OCI-LY1 (cell line): ENCODE results near the gene EEPD1.
A peak's percentile ranks its signal among the peaks of the same experiment; 100 is the strongest.

Source experiments
- H2AFZ ChIP-seq: fragments of 200-600 bp; sonication (generic), shearing (Covaris generic); 2 replicates; pipeline ENCODE4 v1.6.0; 2014; ENCODE audit warnings: antibody characterized with exemption, mild to moderate bottlenecking, low read length
- H3F3A ChIP-seq: fragments of 200-600 bp; sonication (generic), shearing (Covaris generic); 2 replicates; pipeline ENCODE4 v1.6.0; 2014; ENCODE audit warnings: mild to moderate bottlenecking, antibody characterized with exemption, low read length, moderate library complexity; ENCODE audit not compliant: insufficient read depth
- H3K27ac ChIP-seq: fragments of 200-600 bp; sonication (generic); 2 replicates; pipeline ENCODE4 v1.5.1; 2014; ENCODE audit warnings: low read length, mixed run types, mild to moderate bottlenecking, low read depth; ENCODE audit not compliant: poor library complexity, severe bottlenecking
- H3K27me3 ChIP-seq: fragments of 200-600 bp; sonication (generic); 2 replicates; pipeline ENCODE4 v1.6.0; 2014; ENCODE audit warnings: antibody characterized with exemption, mild to moderate bottlenecking, low read length, moderate library complexity; ENCODE audit not compliant: insufficient read depth
- H3K36me3 ChIP-seq: fragments of 200-600 bp; sonication (generic); 2 replicates; pipeline ENCODE4 v1.6.1; 2014; ENCODE audit warnings: mild to moderate bottlenecking, antibody characterized with exemption, low read length, moderate library complexity, mixed read lengths; ENCODE audit not compliant: insufficient read depth
- H3K4me1 ChIP-seq: fragments of 200-600 bp; sonication (generic); 2 replicates; pipeline ENCODE4 v1.5.1; 2014; ENCODE audit warnings: mild to moderate bottlenecking, low read length, moderate library complexity; ENCODE audit not compliant: insufficient read depth, severe bottlenecking
- H3K4me2 ChIP-seq: fragments of 200-600 bp; sonication (generic), shearing (Covaris generic); 2 replicates; pipeline ENCODE4 v1.6.1; 2014; ENCODE audit warnings: low read length
- H3K4me3 ChIP-seq: fragments of 200-600 bp; sonication (generic); 2 replicates; pipeline ENCODE4 v1.5.1; 2014; ENCODE audit warnings: low read length, low read depth, mild to moderate bottlenecking, mixed read lengths; ENCODE audit not compliant: poor library complexity, severe bottlenecking
- H3K79me2 ChIP-seq: fragments of 200-600 bp; shearing (Covaris generic); 2 replicates; pipeline ENCODE4 v1.6.1; 2016; ENCODE audit warnings: mixed run types, low read length, mixed read lengths; ENCODE audit not compliant: insufficient read depth
- H3K9ac ChIP-seq: fragments of 200-600 bp; sonication (generic), shearing (Covaris generic); 2 replicates; pipeline ENCODE4 v1.6.1; 2014; ENCODE audit warnings: mild to moderate bottlenecking, low read length, mixed read lengths
- H3K9me2 ChIP-seq: fragments of 200-600 bp; sonication (generic), shearing (Covaris generic); 2 replicates; pipeline ENCODE4 v1.6.1; 2014; ENCODE audit warnings: low read depth, mild to moderate bottlenecking, low read length, mixed read lengths
- H3K9me3 ChIP-seq: fragments of 200-600 bp; shearing (Covaris generic); 2 replicates; pipeline ENCODE4 v1.6.1; 2014; ENCODE audit warnings: low read length, mixed read lengths
- H4K20me1 ChIP-seq: fragments of 200-600 bp; sonication (generic), shearing (Covaris generic); 2 replicates; pipeline ENCODE4 v1.6.0; 2016; ENCODE audit warnings: mild to moderate bottlenecking, low read length; ENCODE audit not compliant: insufficient read depth
- EZH2 ChIP-seq: fragments of 200-600 bp; sonication (generic), shearing (Covaris generic); IDR thresholded peaks from 2 replicates; pipeline ENCODE4 v1.8.0; 2017; ENCODE audit warnings: borderline replicate concordance, mixed run types, mild to moderate bottlenecking, antibody characterized with exemption, low read length, moderate library complexity, mixed read lengths
- TF ChIP-seq, protein P1 (sequence below): fragments of 200-600 bp; sonication (generic), shearing (Covaris generic); IDR thresholded peaks from 2 replicates; pipeline ENCODE4 v1.5.1; 2017; ENCODE audit warnings: mild to moderate bottlenecking, antibody characterized with exemption, low read length, moderate library complexity, mixed read lengths

The EEPD1 gene

DNA sequence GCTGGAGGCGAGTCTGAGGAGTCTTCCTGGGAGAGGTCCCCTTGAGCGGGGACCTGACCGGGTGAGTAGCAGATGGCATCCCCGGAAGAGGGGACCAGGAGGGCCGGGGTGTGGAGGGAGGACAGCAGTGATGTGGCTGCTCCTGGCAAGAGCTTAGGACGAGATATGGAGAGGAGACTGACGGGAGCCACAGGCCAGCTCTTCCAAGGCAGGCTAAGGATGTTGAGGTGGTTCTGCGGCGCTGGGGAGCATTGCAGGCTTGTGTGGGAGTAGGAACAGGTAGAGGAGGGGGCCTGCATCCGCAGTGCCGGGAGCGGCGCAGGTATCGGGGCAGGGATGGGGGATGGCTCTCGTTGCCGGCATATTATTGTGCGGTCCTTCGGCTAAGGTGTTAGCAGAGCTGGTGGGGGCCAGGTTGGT lies 159.9 kb downstream of the EEPD1 start:
- Histone ChIP-seq H4K20me1 (no peaks in the 10 kb centered on the region), H3K27ac (no peak overlapping the region), H3K27me3 (no peaks in the 10 kb centered on the region), H3K9me3 (no peaks in the 10 kb centered on the region), H2AFZ (no peak overlapping the region), H3F3A (no peaks in the 10 kb centered on the region), H3K4me3 (no peak overlapping the region), H3K9me2 (no peaks in the 10 kb centered on the region), H3K4me2 (peak overlapping the region; percentile 54; the same call in 1 of the 2 replicates), H3K4me1 (peaks cover 4% of the 10 kb centered on the region), H3K36me3 (no peaks in the 10 kb centered on the region), H3K9ac (no peak overlapping the region), H3K79me2 (no peaks in the 10 kb centered on the region)
- no peak for TF ChIP-seq EZH2
- TF ChIP-seq, protein P1, sequence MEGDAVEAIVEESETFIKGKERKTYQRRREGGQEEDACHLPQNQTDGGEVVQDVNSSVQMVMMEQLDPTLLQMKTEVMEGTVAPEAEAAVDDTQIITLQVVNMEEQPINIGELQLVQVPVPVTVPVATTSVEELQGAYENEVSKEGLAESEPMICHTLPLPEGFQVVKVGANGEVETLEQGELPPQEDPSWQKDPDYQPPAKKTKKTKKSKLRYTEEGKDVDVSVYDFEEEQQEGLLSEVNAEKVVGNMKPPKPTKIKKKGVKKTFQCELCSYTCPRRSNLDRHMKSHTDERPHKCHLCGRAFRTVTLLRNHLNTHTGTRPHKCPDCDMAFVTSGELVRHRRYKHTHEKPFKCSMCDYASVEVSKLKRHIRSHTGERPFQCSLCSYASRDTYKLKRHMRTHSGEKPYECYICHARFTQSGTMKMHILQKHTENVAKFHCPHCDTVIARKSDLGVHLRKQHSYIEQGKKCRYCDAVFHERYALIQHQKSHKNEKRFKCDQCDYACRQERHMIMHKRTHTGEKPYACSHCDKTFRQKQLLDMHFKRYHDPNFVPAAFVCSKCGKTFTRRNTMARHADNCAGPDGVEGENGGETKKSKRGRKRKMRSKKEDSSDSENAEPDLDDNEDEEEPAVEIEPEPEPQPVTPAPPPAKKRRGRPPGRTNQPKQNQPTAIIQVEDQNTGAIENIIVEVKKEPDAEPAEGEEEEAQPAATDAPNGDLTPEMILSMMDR: no peak; the same call in 1 of the 2 replicates

DNA sequence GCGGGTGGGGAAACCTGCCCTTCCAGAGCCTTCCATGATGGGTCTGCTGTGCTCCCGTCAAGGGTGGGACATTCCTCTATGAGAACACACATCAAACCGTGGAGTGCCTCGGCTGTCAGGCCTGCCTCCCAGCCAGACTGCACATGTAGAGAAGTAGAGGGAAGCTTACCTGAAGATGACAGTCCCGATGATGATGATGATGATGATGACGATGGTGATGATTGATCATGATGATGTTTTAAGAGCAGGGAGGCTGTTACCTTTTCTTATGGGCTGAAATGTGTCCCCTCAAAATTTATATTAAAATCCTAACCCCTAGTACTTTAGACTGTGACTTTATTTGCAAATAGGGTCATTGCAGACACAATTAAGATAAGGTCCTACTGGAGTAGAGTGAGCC lies 160.6 kb downstream of the EEPD1 start:
- Histone ChIP-seq H3K27me3 (no peaks in the 10 kb centered on the region), H4K20me1 (no peaks in the 10 kb centered on the region), H3K4me1 (peaks cover 4% of the 10 kb centered on the region), H3F3A (no peaks in the 10 kb centered on the region), H3K9ac (no peak overlapping the region), H3K4me3 (no peak overlapping the region), H2AFZ (no peak overlapping the region), H3K4me2 (no peak overlapping the region), H3K9me3 (no peaks in the 10 kb centered on the region), H3K27ac (no peak overlapping the region), H3K79me2 (no peaks in the 10 kb centered on the region), H3K9me2 (no peaks in the 10 kb centered on the region), H3K36me3 (no peaks in the 10 kb centered on the region)
- TF ChIP-seq EZH2: no peak
- TF ChIP-seq, protein P1: no peak

DNA sequence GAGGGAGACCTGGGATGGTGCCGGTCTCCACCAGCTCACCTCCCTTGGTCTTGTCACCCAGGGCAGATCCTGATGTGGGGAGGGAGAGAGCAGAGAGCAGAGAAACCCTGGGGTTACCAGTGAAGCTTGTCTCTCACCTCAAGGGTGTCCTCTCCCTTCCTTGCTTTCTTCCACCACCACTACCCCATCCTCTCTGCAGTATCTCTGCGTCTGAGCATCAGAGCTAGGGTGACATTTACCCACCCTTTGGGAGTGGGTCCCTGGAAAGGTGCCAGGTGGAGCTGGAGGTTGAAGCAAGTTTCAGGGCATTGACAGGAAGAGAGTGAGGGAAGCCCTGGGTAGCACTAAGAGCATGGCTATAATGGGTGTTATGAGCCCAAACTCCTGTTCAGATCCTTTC lies 161.4 kb downstream of the EEPD1 start:
- no peaks in the 10 kb centered on the region for H3K27me3 ChIP-seq
- no peaks in the 10 kb centered on the region for H3K36me3 ChIP-seq
- H3F3A ChIP-seq: no peaks in the 10 kb centered on the region
- H2AFZ ChIP-seq: no peak overlapping the region
- H3K79me2 ChIP-seq: no peaks in the 10 kb centered on the region
- no peak overlapping the region for H3K4me2 ChIP-seq
- H3K4me3 ChIP-seq: no peak overlapping the region
- no peak overlapping the region for H3K27ac ChIP-seq
- H3K9me3 ChIP-seq: no peaks in the 10 kb centered on the region
- peaks cover 4% of the 10 kb centered on the region for H3K4me1 ChIP-seq
- no peak for TF ChIP-seq EZH2
- TF ChIP-seq, protein P1: no peak
- H3K9me2 ChIP-seq: no peaks in the 10 kb centered on the region
- no peak overlapping the region for H3K9ac ChIP-seq
- no peaks in the 10 kb centered on the region for H4K20me1 ChIP-seq
